ENCODE data around the gene C1orf35.

C1orf35 gene

GRCh38 chr1:228090613-228091081 is 12.5 kb downstream of the C1orf35 start:
- Histone ChIP-seq H3K36me3 (replicated peaks) (peaks cover 61% of the 10 kb centered on the region), H3K4me1 (peaks cover 4% of the 10 kb centered on the region), H3K9me3 (peaks cover 6% of the 10 kb centered on the region; the same call in 1 of the 2 replicates), H3K27me3 (ENCODE audit: low read depth) (no peaks in the 10 kb centered on the region), H3K4me3 (no peak overlapping the region)
- in situ Hi-C loops (cut with MboI; ENCODE audit: low sequenced_read_pairs) = no loop called here
- peak in 1 of 2 experiments; percentile 5 for DNase-seq (ENCODE audit: low spot score in 2 of 2)

GRCh38 chr1:228089519-228090380 is 13.4 kb downstream of the C1orf35 start:
- no peak for DNase-seq (ENCODE audit: low spot score in 2 of 2)
- Histone ChIP-seq H3K36me3 (replicated peaks) (peaks cover 66% of the 10 kb centered on the region), H3K4me3 (no peak overlapping the region), H3K27me3 (ENCODE audit: low read depth) (no peaks in the 10 kb centered on the region), H3K4me1 (peaks cover 13% of the 10 kb centered on the region), H3K9me3 (peaks cover 6% of the 10 kb centered on the region; the same call in 1 of the 2 replicates)
- in situ Hi-C loops (cut with MboI; ENCODE audit: low sequenced_read_pairs) = no loop called here

- in situ Hi-C loops (cut with MboI; ENCODE audit: low sequenced_read_pairs) = no loop called here
These were observed 14.3 kb downstream of the C1orf35 start for GRCh38 chr1:228088586-228089498.

GRCh38 chr1:228087771-228088251 is 15.3 kb downstream of the C1orf35 start:
- peaks cover 83% of the 10 kb centered on the region for H3K36me3 ChIP-seq (replicated peaks)
- no peak for DNase-seq (ENCODE audit: low spot score in 2 of 2)

More at GRCh38 chr1:228088586-228089498, 14.3 kb downstream of the C1orf35 start:
- H3K27me3 ChIP-seq (ENCODE audit: low read depth) = no peaks in the 10 kb centered on the region
- peaks cover 76% of the 10 kb centered on the region for H3K36me3 ChIP-seq (replicated peaks)
- H3K4me3 ChIP-seq = no peak overlapping the region
- H3K9me3 ChIP-seq = no peaks in the 10 kb centered on the region; the same call in 1 of the 2 replicates
- peaks cover 17% of the 10 kb centered on the region for H3K4me1 ChIP-seq
- DNase-seq (ENCODE audit: low spot score in 2 of 2) = no peak

GRCh38 chr1:228085287-228085951 is 17.7 kb downstream of the C1orf35 start:
- no peaks in the 10 kb centered on the region for H3K9me3 ChIP-seq
- H3K27me3 ChIP-seq (ENCODE audit: low read depth) = no peaks in the 10 kb centered on the region
- peak overlapping the region; percentile 1; the same call in 1 of the 2 replicates for H3K4me3 ChIP-seq
- in situ Hi-C loops (cut with MboI; ENCODE audit: low sequenced_read_pairs) = no loop called here
- no peak for DNase-seq (ENCODE audit: low spot score in 2 of 2)
- peaks cover 62% of the 10 kb centered on the region for H3K36me3 ChIP-seq (replicated peaks)
- peaks cover 23% of the 10 kb centered on the region for H3K4me1 ChIP-seq

More at GRCh38 chr1:228087771-228088251, 15.3 kb downstream of the C1orf35 start:
- no peaks in the 10 kb centered on the region for H3K27me3 ChIP-seq (ENCODE audit: low read depth)
- H3K9me3 ChIP-seq = no peaks in the 10 kb centered on the region; the same call in 1 of the 2 replicates
- in situ Hi-C loops (cut with MboI; ENCODE audit: low sequenced_read_pairs) = no loop called here
- H3K4me1 ChIP-seq = peaks cover 17% of the 10 kb centered on the region
- H3K4me3 ChIP-seq = no peak overlapping the region

- H3K9me3 ChIP-seq = no peaks in the 10 kb centered on the region
- in situ Hi-C loops (cut with MboI; ENCODE audit: low sequenced_read_pairs) = no loop called here
- H3K27me3 ChIP-seq (ENCODE audit: low read depth) = no peaks in the 10 kb centered on the region
- peak overlapping the region; percentile 95 for H3K4me3 ChIP-seq
- no peak for DNase-seq (ENCODE audit: low spot score in 2 of 2)
- H3K36me3 ChIP-seq (replicated peaks) = peaks cover 55% of the 10 kb centered on the region
- H3K4me1 ChIP-seq = peaks cover 23% of the 10 kb centered on the region
These were observed 18.3 kb downstream of the C1orf35 start for GRCh38 chr1:228084797-228085196.

- Histone ChIP-seq H3K4me3 (peak overlapping the region; percentile 95), H3K27me3 (ENCODE audit: low read depth) (no peaks in the 10 kb centered on the region), H3K9me3 (no peaks in the 10 kb centered on the region), H3K36me3 (replicated peaks) (peaks cover 54% of the 10 kb centered on the region), H3K4me1 (peaks cover 23% of the 10 kb centered on the region)
- in situ Hi-C loops (cut with MboI; ENCODE audit: low sequenced_read_pairs) = no loop called here
- DNase-seq (ENCODE audit: low spot score in 2 of 2) = no peak
These were observed 18.8 kb downstream of the C1orf35 start for GRCh38 chr1:228084325-228084724.

GRCh38 chr1:228083871-228084278 is 19.2 kb downstream of the C1orf35 start:
- peak in 1 of 2 experiments; percentile 36 for DNase-seq (ENCODE audit: low spot score in 2 of 2)

GRCh38 chr1:228082918-228083870 is 19.9 kb downstream of the C1orf35 start:
- peak overlapping the region; percentile 95 for H3K4me3 ChIP-seq
- peak in 1 of 2 experiments; percentile 28 for DNase-seq (ENCODE audit: low spot score in 2 of 2)
- H3K4me1 ChIP-seq = peaks cover 23% of the 10 kb centered on the region
- H3K36me3 ChIP-seq (replicated peaks) = peaks cover 42% of the 10 kb centered on the region
- no peaks in the 10 kb centered on the region for H3K27me3 ChIP-seq (ENCODE audit: low read depth)
- no peaks in the 10 kb centered on the region for H3K9me3 ChIP-seq
- in situ Hi-C loops (cut with MboI; ENCODE audit: low sequenced_read_pairs) = no loop called here

More at GRCh38 chr1:228083871-228084278, 19.2 kb downstream of the C1orf35 start:
- Histone ChIP-seq H3K4me1 (peaks cover 23% of the 10 kb centered on the region), H3K9me3 (no peaks in the 10 kb centered on the region), H3K27me3 (ENCODE audit: low read depth) (no peaks in the 10 kb centered on the region), H3K36me3 (replicated peaks) (peaks cover 49% of the 10 kb centered on the region), H3K4me3 (peak overlapping the region; percentile 95)
- in situ Hi-C loops (cut with MboI; ENCODE audit: low sequenced_read_pairs) = no loop called here

- H3K36me3 ChIP-seq (replicated peaks) = peaks cover 34% of the 10 kb centered on the region
- no peaks in the 10 kb centered on the region for H3K9me3 ChIP-seq
- peak; percentile 85 to 90 for DNase-seq (ENCODE audit: low spot score in 2 of 2)
- in situ Hi-C loops (cut with MboI; ENCODE audit: low sequenced_read_pairs) = no loop called here
- H3K4me3 ChIP-seq = peak within 1 kb of the TSS; percentile 95
- H3K27me3 ChIP-seq (ENCODE audit: low read depth) = no peaks in the 10 kb centered on the region
- H3K4me1 ChIP-seq = peaks cover 23% of the 10 kb centered on the region
These were observed 20.8 kb downstream of the C1orf35 start, which contains the start of gene ARF1 for GRCh38 chr1:228082214-228082917. Gene ARF1, plus strand, starts transcription at chr1:228082708. Its CDS starts 14,407 bp downstream, at chr1:228097115.

GRCh38 chr1:228081578-228082213 is 21.4 kb downstream of the C1orf35 start:
- in situ Hi-C loops (cut with MboI; ENCODE audit: low sequenced_read_pairs) = no loop called here

More at GRCh38 chr1:228081578-228082213, 21.4 kb downstream of the C1orf35 start:
- no peaks in the 10 kb centered on the region for H3K9me3 ChIP-seq
- peak; percentile 26 to 71 for DNase-seq (ENCODE audit: low spot score in 2 of 2)
- peaks cover 33% of the 10 kb centered on the region for H3K36me3 ChIP-seq (replicated peaks)
- peak overlapping the region; percentile 95 for H3K4me3 ChIP-seq
- peaks cover 23% of the 10 kb centered on the region for H3K4me1 ChIP-seq
- no peaks in the 10 kb centered on the region for H3K27me3 ChIP-seq (ENCODE audit: low read depth)

Measured in HAP-1 (cell line).